ENCODE data around the gene NLRP9. TPM values are rescaled to one million over a fixed set of nuclear protein-coding genes. Genes with fewer than 3 reads are reported as not detected.

NLRP9 gene
- total RNA-seq, 1 experiment from 2014 or later, result not detected

- in situ Hi-C loops (cut with HindIII; ENCODE audit: low sequenced_read_pairs), result no loop called here
Measured at GRCh38 chr19:55676383-55676782, 61.8 kb downstream of the NLRP9 start.

DNA sequence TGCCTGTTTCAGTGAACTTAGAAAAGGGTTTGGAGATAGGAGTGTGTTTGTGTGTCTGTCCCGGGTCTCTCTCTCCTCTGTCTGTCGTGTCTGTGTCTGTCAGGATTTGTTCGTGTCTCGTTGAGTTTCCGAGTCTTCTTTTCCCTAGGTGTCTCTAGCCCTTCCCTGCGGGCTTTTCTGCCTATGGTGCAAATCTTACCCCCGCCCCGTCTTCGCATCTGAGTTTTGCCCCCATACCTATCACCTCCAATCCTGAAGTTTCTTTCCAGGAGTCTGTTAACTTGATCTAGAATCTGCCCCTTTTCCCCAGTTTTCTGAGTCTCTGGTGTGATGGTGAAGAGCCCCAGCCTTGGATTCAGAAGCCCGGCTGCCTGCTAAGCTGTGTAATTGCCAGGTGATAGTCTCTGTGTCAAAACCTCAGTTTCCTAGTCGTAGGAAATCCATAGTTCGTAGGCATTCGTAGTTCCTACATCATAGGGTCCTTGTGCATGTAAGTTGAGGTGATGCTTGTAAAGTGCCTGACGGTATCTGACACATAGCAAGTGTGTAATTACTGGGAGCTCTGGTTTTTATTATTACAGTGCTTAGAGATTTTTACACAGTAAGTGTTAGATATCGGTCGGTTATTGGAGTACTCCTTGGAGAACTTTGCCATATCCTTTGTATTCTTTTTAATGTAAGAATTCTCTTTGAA lies 62.4 kb downstream of the NLRP9 start:
- DNase-seq (ENCODE audit: low spot score), result no peak
- in situ Hi-C loops (cut with HindIII; ENCODE audit: low sequenced_read_pairs), result no loop called here

More at GRCh38 chr19:55676383-55676782, 61.8 kb downstream of the NLRP9 start:
- DNase-seq (ENCODE audit: low spot score), result peak; percentile 46

DNA sequence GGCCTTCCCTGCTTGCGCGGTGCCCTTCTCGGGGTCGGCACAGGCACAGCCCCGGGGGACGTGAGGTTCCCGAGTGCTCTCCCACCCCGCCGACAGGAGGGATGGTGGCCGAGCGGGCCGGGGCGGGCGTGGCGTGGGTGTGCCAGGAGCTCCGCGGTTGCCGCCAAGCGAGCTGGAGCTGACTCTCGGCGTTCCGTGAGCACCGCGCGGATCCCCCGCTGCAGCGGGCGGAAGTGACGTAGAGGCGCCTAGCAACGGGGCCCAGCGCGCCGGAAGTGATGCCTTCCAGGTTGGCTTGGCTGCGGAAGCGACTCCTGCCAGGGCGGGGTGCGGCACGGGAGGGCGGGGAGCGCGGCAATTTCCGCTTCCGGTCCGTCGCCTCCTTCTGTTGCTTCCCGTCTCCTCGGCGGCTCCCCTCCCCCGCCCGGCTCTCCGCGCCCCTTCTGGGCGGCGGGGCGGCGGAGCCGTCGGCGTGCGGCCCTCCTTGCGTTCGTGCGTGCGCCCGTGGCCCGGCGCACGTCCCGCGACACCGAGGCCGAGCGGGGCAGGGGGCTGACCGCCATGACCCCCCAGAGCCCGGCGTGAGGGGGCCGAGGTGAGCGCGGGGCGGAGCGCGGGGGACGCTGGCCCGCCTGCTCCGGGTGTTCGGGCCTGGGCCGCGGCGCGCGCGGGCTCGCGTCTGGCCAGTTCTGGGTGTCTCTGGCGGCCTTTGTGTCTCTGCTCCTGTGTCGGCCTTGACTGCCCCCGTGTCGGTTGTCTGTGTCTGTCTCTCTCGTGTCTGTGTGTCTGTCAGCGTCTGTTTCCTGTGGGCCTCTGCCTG lies 63.2 kb downstream of the NLRP9 start, which contains the start of gene EPN1:
Gene EPN1, plus strand, starts transcription at position 386 of the 820 bp plus-strand sequence. CDS start 3,402 bp downstream, outside the sequence.
- in situ Hi-C loops (cut with HindIII; ENCODE audit: low sequenced_read_pairs), result no loop called here
- peak; percentile 94 for DNase-seq (ENCODE audit: low spot score)

- in situ Hi-C loops (cut with HindIII; ENCODE audit: low sequenced_read_pairs), result no loop called here
- DNase-seq (ENCODE audit: low spot score), result no peak
Measured at GRCh38 chr19:55674459-55674840, 63.8 kb downstream of the NLRP9 start.

- no peak for DNase-seq (ENCODE audit: low spot score)
- in situ Hi-C loops (cut with HindIII; ENCODE audit: low sequenced_read_pairs), result no loop called here
Measured at GRCh38 chr19:55673889-55674288, 64.3 kb downstream of the NLRP9 start.

- in situ Hi-C loops (cut with HindIII; ENCODE audit: low sequenced_read_pairs), result no loop called here
Measured at GRCh38 chr19:55673465-55673864, 64.7 kb downstream of the NLRP9 start.

DNA sequence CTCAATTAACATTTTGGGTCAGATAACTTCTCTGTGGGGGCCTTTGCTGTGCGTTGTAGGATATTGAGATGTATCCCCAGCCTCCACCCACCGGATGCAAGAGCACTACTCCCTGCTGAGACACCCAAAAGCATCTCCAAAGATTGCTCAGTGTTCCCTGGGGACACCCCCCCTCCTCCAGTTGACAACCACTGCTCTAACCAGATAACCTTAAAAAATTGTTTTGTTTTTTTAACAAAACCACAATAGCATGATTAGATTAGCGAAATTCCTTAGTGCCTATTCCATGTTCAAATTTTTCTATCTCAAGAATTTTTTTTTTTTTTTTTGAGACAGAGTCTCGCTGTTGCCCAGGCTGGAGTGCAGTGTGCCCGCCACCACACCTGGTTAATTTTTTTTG lies 65.8 kb downstream of the NLRP9 start:
- DNase-seq (ENCODE audit: low spot score), result no peak
- in situ Hi-C loops (cut with HindIII; ENCODE audit: low sequenced_read_pairs), result no loop called here

More at GRCh38 chr19:55673465-55673864, 64.7 kb downstream of the NLRP9 start:
- no peak for DNase-seq (ENCODE audit: low spot score)

DNA sequence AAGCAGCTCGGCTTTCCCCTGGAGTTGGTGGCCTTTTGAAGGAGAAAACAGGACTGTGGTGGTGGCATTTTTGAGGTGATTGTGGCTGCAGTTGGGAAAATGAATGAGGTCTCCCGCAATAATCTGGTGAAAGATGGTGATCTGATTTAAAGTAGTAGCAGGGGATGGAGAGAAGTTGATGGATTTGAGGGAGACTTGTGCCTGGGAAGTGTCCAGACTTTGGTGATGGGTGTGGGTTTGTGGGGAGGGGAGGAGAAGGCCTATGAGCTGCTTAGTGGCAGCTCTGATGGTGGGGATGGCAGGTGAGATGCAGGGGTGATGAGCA lies 67.2 kb downstream of the NLRP9 start:
- no peak for DNase-seq (ENCODE audit: low spot score)
- in situ Hi-C loops (cut with HindIII; ENCODE audit: low sequenced_read_pairs), result no loop called here

GRCh38 chr19:55670280-55671053 lies 67.7 kb downstream of the NLRP9 start:
- DNase-seq (ENCODE audit: low spot score), result peak; percentile 60
- in situ Hi-C loops (cut with HindIII; ENCODE audit: low sequenced_read_pairs), result no loop called here

DNA sequence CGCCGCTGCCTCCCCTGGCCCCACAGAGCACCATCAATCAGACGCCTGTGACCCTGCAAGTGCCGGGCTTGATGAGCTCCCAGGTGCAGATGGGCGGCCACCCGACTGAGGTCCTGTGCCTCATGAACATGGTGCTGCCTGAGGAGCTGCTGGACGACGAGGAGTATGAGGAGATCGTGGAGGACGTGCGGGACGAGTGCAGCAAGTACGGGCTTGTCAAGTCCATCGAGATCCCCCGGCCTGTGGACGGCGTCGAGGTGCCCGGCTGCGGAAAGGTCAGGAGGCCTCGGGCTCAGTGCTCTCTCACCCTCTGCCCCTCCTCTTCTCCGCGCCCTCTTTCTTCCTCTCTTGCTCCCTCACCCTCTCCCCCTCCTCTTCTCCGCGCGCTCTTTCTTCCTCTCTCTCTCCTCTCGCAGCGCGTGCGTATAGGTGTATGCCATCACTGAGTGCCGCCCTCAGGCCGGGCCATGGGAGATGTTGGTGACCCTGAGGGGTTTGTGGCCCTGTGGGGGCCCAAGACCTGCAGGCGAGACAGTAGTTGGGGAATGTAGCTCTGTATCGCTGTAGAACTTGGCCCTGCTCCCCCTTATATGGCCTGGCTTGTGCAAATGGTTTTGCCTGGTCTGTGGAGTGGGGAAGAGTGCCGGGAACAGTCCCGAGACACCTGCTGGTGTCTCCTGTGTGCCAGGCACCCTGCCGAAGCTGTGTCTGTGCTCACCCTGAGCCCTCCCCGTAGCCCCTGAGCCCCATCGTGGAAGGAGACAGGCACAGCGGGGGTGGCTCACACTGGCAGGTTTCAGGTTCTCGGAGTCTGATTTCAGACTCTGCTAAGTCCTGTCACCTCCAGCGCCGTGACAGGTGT lies 68.6 kb downstream of the NLRP9 start:
- in situ Hi-C loops (cut with HindIII; ENCODE audit: low sequenced_read_pairs), result no loop called here

GRCh38 chr19:55668603-55669348 lies 69.4 kb downstream of the NLRP9 start:
- no peak for DNase-seq (ENCODE audit: low spot score)
- in situ Hi-C loops (cut with HindIII; ENCODE audit: low sequenced_read_pairs), result no loop called here

More for the DNA sequence above, 68.6 kb downstream of the NLRP9 start:
- peak; percentile 32 for DNase-seq (ENCODE audit: low spot score)

- no peak for DNase-seq (ENCODE audit: low spot score)
- in situ Hi-C loops (cut with HindIII; ENCODE audit: low sequenced_read_pairs), result no loop called here
Measured at GRCh38 chr19:55667958-55668357, 70.2 kb downstream of the NLRP9 start.

DNA sequence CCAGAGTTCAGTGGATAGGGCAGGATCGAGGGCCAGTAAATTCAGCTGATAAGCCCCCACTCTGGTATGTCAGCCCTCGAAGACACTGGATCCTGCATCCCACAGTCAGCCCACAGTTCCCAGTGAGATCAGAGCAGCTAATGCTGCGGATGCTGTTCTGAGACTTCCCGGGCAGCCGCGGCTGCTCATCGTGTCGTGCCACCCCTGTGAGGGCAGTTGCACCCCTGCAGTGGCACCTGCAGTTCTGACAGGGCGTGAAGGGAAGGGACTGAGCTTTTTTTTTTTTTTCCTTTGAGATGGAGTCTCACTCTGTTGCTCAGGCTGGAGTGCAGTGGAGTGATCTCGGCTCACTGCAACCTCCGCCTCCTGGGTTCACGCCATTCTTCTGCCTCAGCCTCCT lies 70.7 kb downstream of the NLRP9 start:
- in situ Hi-C loops (cut with HindIII; ENCODE audit: low sequenced_read_pairs), result no loop called here

DNA sequence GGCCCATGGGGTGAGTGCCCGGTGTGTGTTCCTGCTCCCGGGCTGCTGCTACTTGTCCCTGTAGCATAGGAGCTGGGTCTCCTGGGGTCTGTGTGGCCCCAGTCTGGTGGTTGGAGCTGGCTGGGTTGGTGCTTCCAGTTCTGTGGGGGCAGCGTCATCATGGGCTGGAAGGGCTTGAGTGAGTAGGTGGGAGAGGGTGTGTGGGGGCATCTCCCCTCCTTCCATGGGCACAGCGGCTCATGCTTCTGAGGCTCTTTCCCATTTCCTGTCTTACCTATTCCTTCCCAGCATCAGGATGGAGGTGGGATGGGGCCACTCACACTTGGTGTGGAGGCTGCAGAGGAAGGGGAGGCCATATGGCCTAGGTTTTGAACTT lies 71.2 kb downstream of the NLRP9 start:
- no peak for DNase-seq (ENCODE audit: low spot score)
- in situ Hi-C loops (cut with HindIII; ENCODE audit: low sequenced_read_pairs), result no loop called here

More for the DNA sequence above, 70.7 kb downstream of the NLRP9 start:
- DNase-seq (ENCODE audit: low spot score), result no peak

GRCh38 chr19:55666343-55667005 lies 71.7 kb downstream of the NLRP9 start:
- no peak for DNase-seq (ENCODE audit: low spot score)
- in situ Hi-C loops (cut with HindIII; ENCODE audit: low sequenced_read_pairs), result no loop called here

GRCh38 chr19:55663846-55664536 lies 74.2 kb downstream of the NLRP9 start:
- in situ Hi-C loops (cut with HindIII; ENCODE audit: low sequenced_read_pairs), result no loop called here
- DNase-seq (ENCODE audit: low spot score), result no peak

- DNase-seq (ENCODE audit: low spot score), result no peak
- in situ Hi-C loops (cut with HindIII; ENCODE audit: low sequenced_read_pairs), result no loop called here
Measured at GRCh38 chr19:55661826-55662225, 76.4 kb downstream of the NLRP9 start.

All from G401 (cell line).